Spleen (tissue), 11 donors: ENCODE data around the gene AKR1B1. TPM values are rescaled to one million over a fixed set of nuclear protein-coding genes. Genes with fewer than 3 reads are reported as not detected.

ENCODE experiments used
- DNase-seq: peaks from one replicate; pipeline ENCODE4 v3.0.0-alpha.2; 2020
- H3K27ac ChIP-seq, 8 donors: fragments of 200-600 bp; sonication (generic) in 7 of 8; 1 replicate in 4 of 8; 2 replicates in 4 of 8; pipeline versions ENCODE4 v1.5.0 to v1.8.0; 2016 to 2021; ENCODE audit warnings: inconsistent platforms in 4 of 8, mild to moderate bottlenecking in 4 of 8, moderate library complexity in 1 of 8
- H3K27me3 ChIP-seq, 7 donors: fragments of 200-600 bp; sonication (generic) in 6 of 7; replicated peaks in 1 of 7; 1 replicate in 4 of 7; 2 replicates in 3 of 7; pipeline versions ENCODE4 v1.5.0 to v1.8.0; 2016 to 2021; ENCODE audit warnings: inconsistent platforms in 3 of 7, mild to moderate bottlenecking in 1 of 7
- H3K36me3 ChIP-seq, 6 donors: fragments of 200-600 bp; sonication (generic) in 5 of 6; 1 replicate in 4 of 6; 2 replicates in 2 of 6; pipeline versions ENCODE4 v1.5.0 to v1.8.0; 2016 to 2021; ENCODE audit warnings: inconsistent platforms in 2 of 6
- H3K4me1 ChIP-seq, 6 donors: fragments of 200-600 bp; sonication (generic) in 5 of 6; 1 replicate in 3 of 6; 2 replicates in 3 of 6; pipeline versions ENCODE4 v1.5.0 to v1.8.0; 2016 to 2021; ENCODE audit warnings: inconsistent platforms in 3 of 6
- H3K4me3 ChIP-seq, 8 donors: fragments of 200-600 bp; sonication (generic) in 7 of 8; 1 replicate in 4 of 8; 2 replicates in 4 of 8; pipeline versions ENCODE4 v1.5.0 to v1.8.0; 2016 to 2021; ENCODE audit warnings: inconsistent platforms in 4 of 8, mild to moderate bottlenecking in 4 of 8, moderate library complexity in 2 of 8
- H3K9me3 ChIP-seq, 8 donors: fragments of 200-600 bp; sonication (generic) in 7 of 8; 1 replicate in 4 of 8; 2 replicates in 4 of 8; pipeline versions ENCODE4 v1.5.0 to v1.8.0; 2016 to 2021; ENCODE audit warnings: inconsistent platforms in 4 of 8
- POLR2A ChIP-seq, 3 donors: fragments of 450-650 bp; IDR thresholded peaks; one replicate each; pipeline ENCODE4 v1.5.1; 2017; ENCODE audit warnings: antibody characterized with exemption in 3 of 3, mild to moderate bottlenecking in 1 of 3
- POLR2AphosphoS5 ChIP-seq, 3 donors: sonication (generic); formaldehyde crosslinking; IDR thresholded peaks; one replicate each; pipeline ENCODE4 v1.5.1; 2017; ENCODE audit warnings: antibody characterized with exemption in 3 of 3
- WGBS, 5 donors: extraction: QIAGEN DNeasy Blood & Tissue Kit in 3 of 5; methylation state at CpG; one replicate each; pipeline versions ENCODE4 v1.1.5 to v1.1.7; 2013 to 2018; 5-methylcytosine and 5-hydroxymethylcytosine counted together
- intact Hi-C: fragments of 100-400 bp; cut with DNase I; formaldehyde crosslinking; loops from one replicate; pipeline ENCODE4 v1.15.0; 2023; ENCODE audit warnings: low total_unique reads
- polyA plus RNA-seq, 3 donors: library from polyadenylated mRNA; stranded (reverse); fragments of 200-250 nt; gene quantifications; one replicate each; pipeline ENCODE4 v1.2.1, GENCODE V29; 2013
- total RNA-seq, 7 donors: library from RNA; depleted of rRNA in 3 of 7; stranded (reverse); fragments of >200 nt in 3 of 7; fragmentation: NEBNext Ultra II Directional in 4 of 7; extraction: Animal tissue kit (Norgen Biotek cat#: 25700) in 4 of 7; gene quantifications; one replicate each; pipeline versions ENCODE4 v1.1.0 to v1.2.1, GENCODE V29; 2016 to 2021
- TF ChIP-seq, protein P1 (sequence below), 11 experiments: fragments of 200-600 bp in 7 of 11; fragments of 450-650 bp in 4 of 11; sonication (generic) in 4 of 11; IDR thresholded peaks in 8 of 11; conservative IDR thresholded peaks in 3 of 11; 1 replicate in 7 of 11; 2 replicates in 4 of 11; pipeline versions ENCODE4 v1.4.0 to v1.8.0; 2016 to 2021; ENCODE audit warnings: antibody characterized with exemption in 11 of 11, inconsistent platforms in 4 of 11, mild to moderate bottlenecking in 1 of 11
- donor health status: healthy with polysubstance abuse.
- donor health status: DM: no; HTN: no; CAD: no; lungs with moderate emphysema.
- donor health status: DM: no; HTN: no; CAD: no.
- donor health status: Bipolar disorder and iron deficiency.
- donor health status: healthy.
- donor health status: DM: no; HTN: no; CAD: no.
- donor health status: DM: yes; HTN: yes; CAD: no.

Gene AKR1B1
- total and polyA plus RNA-seq, 10 donors, result 53.7 to 112 (median 68.3) TPM

DNA sequence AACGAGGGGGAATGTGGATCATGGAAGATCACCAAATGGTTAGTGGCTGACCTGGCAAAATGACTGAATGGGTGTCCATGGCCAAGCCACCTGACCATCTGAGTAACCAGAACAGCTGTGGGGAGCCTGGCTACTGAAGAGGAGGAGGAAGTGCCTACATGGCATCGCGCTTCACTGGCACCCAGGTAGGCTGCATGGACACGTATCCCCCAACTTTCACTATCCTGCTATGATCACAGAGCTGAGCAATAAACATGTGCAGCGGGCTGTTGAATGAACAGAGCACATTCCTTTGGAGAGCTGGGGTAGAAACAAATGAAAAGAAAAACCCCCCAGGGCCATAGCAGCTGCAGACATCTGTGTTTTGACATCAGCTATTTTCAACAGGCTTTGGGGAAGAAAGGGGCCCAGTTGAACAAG lies 6.5 kb downstream of the AKR1B1 start:
- Histone ChIP-seq H3K4me1 (peaks cover 6 to 51% (median 24%) of the 10 kb centered on the region in 6 donors), H3K4me3 (no peak overlapping the region), H3K9me3 (no peaks in the 10 kb centered on the region), H3K27me3 (no peaks in the 10 kb centered on the region), H3K36me3 (peaks cover 5 to 52% (median 39%) of the 10 kb centered on the region in 6 donors), H3K27ac (no peak overlapping the region)
- no peak for DNase-seq
- TF ChIP-seq POLR2AphosphoS5 (IDR thresholded peaks at IDR 0.05) (no peak), POLR2A (IDR thresholded peaks at IDR 0.05) (no peak)
- TF ChIP-seq, protein P1, sequence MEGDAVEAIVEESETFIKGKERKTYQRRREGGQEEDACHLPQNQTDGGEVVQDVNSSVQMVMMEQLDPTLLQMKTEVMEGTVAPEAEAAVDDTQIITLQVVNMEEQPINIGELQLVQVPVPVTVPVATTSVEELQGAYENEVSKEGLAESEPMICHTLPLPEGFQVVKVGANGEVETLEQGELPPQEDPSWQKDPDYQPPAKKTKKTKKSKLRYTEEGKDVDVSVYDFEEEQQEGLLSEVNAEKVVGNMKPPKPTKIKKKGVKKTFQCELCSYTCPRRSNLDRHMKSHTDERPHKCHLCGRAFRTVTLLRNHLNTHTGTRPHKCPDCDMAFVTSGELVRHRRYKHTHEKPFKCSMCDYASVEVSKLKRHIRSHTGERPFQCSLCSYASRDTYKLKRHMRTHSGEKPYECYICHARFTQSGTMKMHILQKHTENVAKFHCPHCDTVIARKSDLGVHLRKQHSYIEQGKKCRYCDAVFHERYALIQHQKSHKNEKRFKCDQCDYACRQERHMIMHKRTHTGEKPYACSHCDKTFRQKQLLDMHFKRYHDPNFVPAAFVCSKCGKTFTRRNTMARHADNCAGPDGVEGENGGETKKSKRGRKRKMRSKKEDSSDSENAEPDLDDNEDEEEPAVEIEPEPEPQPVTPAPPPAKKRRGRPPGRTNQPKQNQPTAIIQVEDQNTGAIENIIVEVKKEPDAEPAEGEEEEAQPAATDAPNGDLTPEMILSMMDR (IDR thresholded peaks at IDR 0.05 in 8 of 11, conservative IDR thresholded peaks at IDR 0.05 in 3 of 11), result no peak
- 85 to 90% (median 89%) methylated on average over 5 of the region's 5 CpGs for WGBS, 5 donors
- intact Hi-C loops, result no loop called here

DNA sequence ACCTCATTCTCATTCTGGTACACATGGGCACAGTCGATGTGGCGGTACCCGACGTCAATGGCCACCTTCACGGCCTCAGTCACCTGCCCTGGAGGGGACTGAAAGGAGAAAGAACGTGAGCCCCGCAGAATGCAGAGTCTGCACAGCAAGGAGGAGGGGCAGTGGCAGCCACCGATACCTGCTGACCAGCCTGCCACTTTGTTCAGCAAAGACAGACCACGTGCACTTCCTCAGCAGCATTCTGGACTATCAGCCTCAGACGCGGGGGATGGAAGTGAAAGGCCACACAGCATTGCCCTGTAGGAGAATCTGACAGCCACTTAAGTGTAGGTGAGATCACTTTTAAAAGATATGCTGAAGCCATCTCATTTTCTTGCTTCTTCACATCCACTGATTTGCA lies 7.2 kb downstream of the AKR1B1 start:
- H3K27ac ChIP-seq, result no peak overlapping the region
- peaks cover 6 to 45% (median 20%) of the 10 kb centered on the region in 6 donors for H3K4me1 ChIP-seq
- H3K27me3 ChIP-seq, result no peaks in the 10 kb centered on the region
- intact Hi-C loops, result no loop called here
- TF ChIP-seq, protein P1 (IDR thresholded peaks at IDR 0.05 in 8 of 11, conservative IDR thresholded peaks at IDR 0.05 in 3 of 11), result no peak
- TF ChIP-seq POLR2A (IDR thresholded peaks at IDR 0.05) (no peak), POLR2AphosphoS5 (IDR thresholded peaks at IDR 0.05) (no peak)
- DNase-seq, result no peak
- peaks cover 5 to 60% (median 47%) of the 10 kb centered on the region in 6 donors for H3K36me3 ChIP-seq
- no peak overlapping the region for H3K4me3 ChIP-seq
- H3K9me3 ChIP-seq, result no peaks in the 10 kb centered on the region
- WGBS, 5 donors, result 76 to 93% (median 88%) methylated on average over 5 to 11 of the region's 11 CpGs

DNA sequence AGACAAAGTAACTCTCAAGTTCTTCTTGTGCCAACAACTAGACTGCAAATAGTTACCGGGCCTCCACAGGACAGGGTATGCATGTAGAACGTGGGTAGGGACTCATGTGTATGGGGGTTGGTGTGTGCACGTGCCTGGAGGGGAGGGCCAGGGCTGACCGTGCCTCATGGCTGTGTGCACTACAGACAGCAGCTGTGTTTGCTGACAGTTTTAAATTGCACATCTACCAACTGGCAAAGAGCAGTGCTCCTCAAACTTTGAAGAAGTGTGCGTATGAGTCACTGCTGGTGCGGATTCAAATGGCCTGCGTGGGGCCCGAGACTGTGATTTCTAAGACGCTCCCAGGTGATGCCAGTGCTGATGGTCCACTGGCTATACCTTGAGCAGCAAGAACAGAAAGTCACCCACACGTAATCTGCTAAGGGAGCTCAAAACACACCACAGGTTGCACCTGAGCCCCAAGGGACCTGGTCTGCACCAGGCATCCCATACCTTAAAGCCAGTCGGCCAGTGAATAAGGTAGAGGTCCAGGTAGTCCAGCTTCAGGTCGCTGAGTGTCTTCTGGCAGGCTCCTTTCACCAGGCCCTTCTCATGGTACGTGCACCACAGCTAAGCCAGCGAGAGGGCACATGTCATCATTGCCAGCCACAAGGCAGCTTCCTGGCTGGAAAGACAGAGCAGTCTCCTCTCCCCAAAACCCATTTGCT lies 8.5 kb downstream of the AKR1B1 start:
- intact Hi-C loops, result no loop called here
- Histone ChIP-seq H3K27ac (no peak overlapping the region), H3K9me3 (no peaks in the 10 kb centered on the region), H3K36me3 (peaks cover 5 to 64% (median 59%) of the 10 kb centered on the region in 6 donors), H3K27me3 (no peaks in the 10 kb centered on the region), H3K4me1 (peaks cover 6 to 37% (median 20%) of the 10 kb centered on the region in 6 donors), H3K4me3 (no peak overlapping the region)
- 90 to 94% (median 93%) methylated on average over 11 to 14 of the region's 14 CpGs for WGBS, 5 donors
- TF ChIP-seq, protein P1 (IDR thresholded peaks at IDR 0.05 in 8 of 11, conservative IDR thresholded peaks at IDR 0.05 in 3 of 11), result no peak
- TF ChIP-seq POLR2A (IDR thresholded peaks at IDR 0.05), result no peak
- TF ChIP-seq POLR2AphosphoS5 (IDR thresholded peaks at IDR 0.05), result no peak
- no peak for DNase-seq

DNA sequence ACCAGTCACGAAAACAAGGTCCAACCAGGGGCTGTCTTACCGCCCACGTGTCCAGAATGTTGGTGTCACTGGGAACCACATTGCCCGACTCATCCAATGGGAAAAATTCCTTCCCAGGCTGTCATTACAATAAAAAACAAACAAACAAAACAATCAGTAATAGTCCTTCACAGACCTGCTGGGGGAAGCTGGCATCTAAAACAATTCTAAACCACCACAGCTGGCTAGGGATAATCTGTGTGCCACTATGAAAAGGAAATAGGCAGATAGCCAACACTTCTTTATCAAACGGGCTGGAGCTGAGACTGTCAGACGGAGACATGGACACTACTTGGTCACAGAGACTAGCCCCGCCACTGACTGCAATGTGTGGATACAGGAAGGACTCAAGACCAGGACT lies 9.2 kb downstream of the AKR1B1 start:
- Histone ChIP-seq H3K4me3 (no peak overlapping the region), H3K36me3 (peaks cover 5 to 72% (median 67%) of the 10 kb centered on the region in 6 donors), H3K27ac (no peak overlapping the region), H3K27me3 (no peaks in the 10 kb centered on the region), H3K9me3 (no peaks in the 10 kb centered on the region), H3K4me1 (peaks cover 5 to 34% (median 13%) of the 10 kb centered on the region in 6 donors)
- intact Hi-C loops, result no loop called here
- no peak for TF ChIP-seq POLR2A (IDR thresholded peaks at IDR 0.05)
- no peak for TF ChIP-seq POLR2AphosphoS5 (IDR thresholded peaks at IDR 0.05)
- TF ChIP-seq, protein P1 (IDR thresholded peaks at IDR 0.05 in 8 of 11, conservative IDR thresholded peaks at IDR 0.05 in 3 of 11), result no peak
- no peak for DNase-seq
- 76 to 91% (median 84%) methylated on average over 7 of the region's 7 CpGs for WGBS, 5 donors
